HG03060 (cell line): Measurements from ENCODE around the gene DMRT3.

ENCODE experiments used
- ATAC-seq: cut with Tn5 transposase; IDR thresholded peaks from one replicate; pipeline ENCODE4 v1.9.1; 2021; ENCODE audit warnings: low read depth, moderate number of reproducible peaks; ENCODE audit not compliant: unreplicated experiment

The DMRT3 gene

GRCh38 chr9:970151-970996 is 6.1 kb upstream of the DMRT3 start:
- no peak for ATAC-seq

- ATAC-seq = no peak
Measured at GRCh38 chr9:971901-972500, 4.5 kb upstream of the DMRT3 start.

- ATAC-seq = no peak
Measured at GRCh38 chr9:972501-973294, 3.8 kb upstream of the DMRT3 start.

GRCh38 chr9:973295-973834 is 3.1 kb upstream of the DMRT3 start:
- ATAC-seq = no peak

GRCh38 chr9:974031-974995 is 2.1 kb upstream of the DMRT3 start:
- no peak for ATAC-seq

- no peak for ATAC-seq
Measured at GRCh38 chr9:974996-975739, 1.3 kb upstream of the DMRT3 start.

- no peak for ATAC-seq
Measured at GRCh38 chr9:975740-976257, 656 bp upstream of the DMRT3 start.

- ATAC-seq = no peak
Measured at GRCh38 chr9:976943-977837, 735 bp downstream of the DMRT3 start.

- ATAC-seq = no peak
Measured at GRCh38 chr9:977838-978830, 1.7 kb downstream of the DMRT3 start.

GRCh38 chr9:979983-980382 is 3.5 kb downstream of the DMRT3 start:
- ATAC-seq = no peak

GRCh38 chr9:980640-981039 is 4.2 kb downstream of the DMRT3 start:
- ATAC-seq = no peak

- no peak for ATAC-seq
Measured at GRCh38 chr9:981491-981898, 5.0 kb downstream of the DMRT3 start.

GRCh38 chr9:982394-983230 is 6.2 kb downstream of the DMRT3 start:
- ATAC-seq = no peak

- ATAC-seq = no peak
Measured at GRCh38 chr9:994005-994404, 17.6 kb downstream of the DMRT3 start.

GRCh38 chr9:995192-995591 is 18.7 kb downstream of the DMRT3 start:
- no peak for ATAC-seq

GRCh38 chr9:995781-996180 is 19.3 kb downstream of the DMRT3 start:
- ATAC-seq = no peak
